T1000 (cell line): Measurements from ENCODE around the gene IKZF1.

Source experiments
- DNase-seq: peaks from one replicate; lab custom pipeline; 2025; ENCODE audit warnings: mixed read lengths; lab: John Stamatoyannopoulos, UW

Gene IKZF1

GRCh38 chr7:50308532-50309385, 4.2 kb downstream of the IKZF1 start:
- no peak for DNase-seq

- no peak for DNase-seq
Observed at GRCh38 chr7:50309721-50310120, 5.2 kb downstream of the IKZF1 start.

DNA sequence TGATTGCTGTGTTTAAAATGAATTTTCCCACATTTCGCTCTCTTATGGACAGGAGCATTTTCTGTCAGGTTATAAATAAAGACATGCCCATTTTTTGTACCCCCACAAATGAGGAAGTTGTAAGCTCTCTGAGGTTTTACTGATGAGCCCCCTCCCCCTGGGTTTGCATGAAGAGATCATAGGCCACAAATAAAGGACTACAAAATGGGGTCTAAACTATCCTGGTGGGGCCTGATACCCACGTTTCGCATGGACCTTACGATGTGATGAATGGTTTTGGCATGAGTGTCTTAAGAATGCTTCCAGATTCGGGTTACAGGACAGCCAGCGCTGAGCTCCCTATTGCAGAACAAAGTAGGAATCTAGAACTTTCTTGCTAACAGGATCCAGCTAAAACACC, 5.8 kb downstream of the IKZF1 start:
- no peak for DNase-seq

- no peak for DNase-seq
Observed at GRCh38 chr7:50310956-50311355, 6.4 kb downstream of the IKZF1 start.

DNA sequence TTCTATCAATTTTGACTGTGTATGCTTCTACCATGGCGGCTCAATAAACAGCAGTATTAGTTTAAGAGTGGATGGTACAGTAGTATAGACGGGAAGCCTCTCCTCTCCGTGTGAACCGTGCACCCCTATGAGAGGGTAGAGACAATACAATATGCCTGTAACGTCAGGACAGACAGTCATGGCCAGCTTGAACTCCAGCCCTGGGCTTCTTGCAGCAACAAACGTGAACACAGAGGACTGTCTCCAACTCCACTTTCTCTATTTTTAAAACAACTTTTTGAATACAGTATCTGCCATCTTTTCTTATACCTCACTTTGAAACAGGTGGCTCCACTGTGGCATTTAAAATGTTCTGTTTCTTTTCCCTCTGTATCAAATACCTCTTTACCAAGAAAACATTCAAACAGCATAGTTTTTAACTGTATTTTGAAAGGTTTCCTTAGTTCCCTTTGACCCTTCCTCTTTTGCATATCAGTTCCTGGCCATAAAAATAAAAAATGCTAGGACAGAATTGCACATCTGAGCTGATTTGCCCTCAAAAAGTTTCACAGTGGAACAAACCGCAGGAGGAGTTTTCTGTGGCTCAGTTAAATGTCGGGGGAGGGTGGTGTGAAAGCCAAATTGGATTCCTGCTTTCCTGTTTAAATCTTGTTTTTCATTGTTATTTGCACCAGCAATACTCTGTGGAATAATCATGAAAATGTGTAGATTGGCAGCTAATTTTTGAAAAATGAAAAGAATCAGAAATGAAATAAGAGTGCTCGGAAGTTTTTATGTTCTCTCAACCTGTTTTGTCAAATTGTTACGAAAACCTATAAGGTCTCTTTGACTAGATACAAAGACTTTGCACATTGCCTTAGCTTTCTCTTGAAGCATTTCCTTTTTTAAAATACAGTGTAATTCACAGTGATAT, 8.0 kb downstream of the IKZF1 start:
- no peak for DNase-seq

DNA sequence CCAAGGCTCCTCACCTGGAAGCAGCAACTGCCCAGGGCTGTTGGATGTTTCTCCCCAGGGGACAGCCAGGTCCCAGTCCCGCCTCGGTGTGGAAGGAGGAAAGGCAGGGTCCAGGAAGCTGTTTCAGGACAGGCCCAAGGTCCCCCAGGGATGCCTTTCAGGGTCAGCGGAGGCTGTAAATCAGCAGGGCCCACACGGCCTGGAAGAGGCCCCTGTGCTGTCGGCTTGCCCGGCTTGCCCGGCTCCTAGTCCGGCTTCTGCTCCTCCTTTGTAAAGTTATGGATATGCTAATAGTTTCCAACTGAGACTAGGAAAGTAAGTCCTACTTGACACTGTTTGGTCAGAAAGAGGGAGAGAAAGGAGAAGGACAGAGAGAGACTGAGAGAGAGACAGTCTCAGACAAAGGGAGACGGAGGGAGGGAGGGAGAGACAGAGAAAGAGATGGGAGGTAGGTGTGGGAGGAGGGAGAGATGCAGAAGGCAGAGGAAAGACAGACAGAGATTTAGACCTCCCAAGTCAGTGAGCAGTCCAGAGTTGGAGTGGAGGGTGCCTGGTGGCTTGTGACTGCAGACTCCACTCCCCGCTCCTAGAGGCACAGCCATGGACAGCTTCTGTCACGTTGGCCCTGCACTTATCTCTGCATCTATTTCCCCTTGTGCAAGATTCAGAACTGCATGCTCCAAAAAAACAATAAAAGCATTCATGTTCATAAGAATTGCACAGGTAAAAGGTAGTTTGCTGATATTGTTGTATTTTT, 10.5 kb downstream of the IKZF1 start:
- DNase-seq: no peak

GRCh38 chr7:50315739-50316671, 11.5 kb downstream of the IKZF1 start:
- DNase-seq: no peak

GRCh38 chr7:50317221-50317678, 12.7 kb downstream of the IKZF1 start:
- no peak for DNase-seq

GRCh38 chr7:50317697-50318669, 13.5 kb downstream of the IKZF1 start:
- DNase-seq: no peak

DNA sequence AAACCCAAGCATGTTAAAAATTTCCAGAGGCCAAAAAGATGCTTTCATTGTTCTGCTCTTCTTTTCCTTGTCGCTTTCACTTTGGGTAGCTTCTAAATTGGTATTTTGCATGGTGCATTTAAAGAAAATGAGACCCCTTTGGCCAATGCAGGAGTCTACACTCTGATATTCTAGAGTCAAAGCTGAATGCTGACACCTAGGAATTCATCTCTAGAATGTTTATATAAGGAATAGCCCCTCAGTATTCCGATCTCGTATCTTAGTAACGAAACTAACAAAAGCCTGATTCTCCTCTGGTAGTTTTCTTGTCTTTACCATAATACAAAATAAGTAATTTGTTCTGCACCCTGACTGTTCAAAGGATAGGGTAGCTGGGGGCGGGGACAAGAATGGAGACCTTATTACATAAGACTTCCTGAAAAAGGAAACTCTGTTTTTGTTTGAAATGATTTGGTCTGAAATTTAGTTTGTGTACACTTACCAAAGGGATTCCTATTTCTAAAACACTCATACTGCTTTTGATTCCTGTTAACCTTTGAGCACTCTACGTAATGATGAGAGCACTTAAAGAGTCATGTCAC, 17.1 kb downstream of the IKZF1 start:
- DNase-seq: no peak

DNA sequence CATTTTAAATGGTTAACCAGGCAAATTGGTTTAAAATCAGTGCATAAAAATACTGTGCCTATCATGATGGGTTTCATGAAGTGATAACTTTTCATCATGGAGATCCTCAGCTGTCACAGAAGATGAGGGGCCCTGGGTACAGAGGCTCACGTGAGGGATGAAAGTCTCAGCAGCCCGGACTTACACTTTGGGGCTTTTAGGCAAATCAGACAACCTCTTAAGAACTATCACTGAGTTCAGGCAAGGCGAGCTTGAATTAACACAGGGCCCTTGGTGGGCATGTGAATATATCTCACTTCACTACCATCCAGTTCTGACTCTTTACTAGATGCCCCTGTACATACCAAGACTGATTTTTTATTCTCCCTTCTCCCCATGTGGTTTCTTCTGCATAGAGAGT, 19.6 kb downstream of the IKZF1 start:
- no peak for DNase-seq

DNA sequence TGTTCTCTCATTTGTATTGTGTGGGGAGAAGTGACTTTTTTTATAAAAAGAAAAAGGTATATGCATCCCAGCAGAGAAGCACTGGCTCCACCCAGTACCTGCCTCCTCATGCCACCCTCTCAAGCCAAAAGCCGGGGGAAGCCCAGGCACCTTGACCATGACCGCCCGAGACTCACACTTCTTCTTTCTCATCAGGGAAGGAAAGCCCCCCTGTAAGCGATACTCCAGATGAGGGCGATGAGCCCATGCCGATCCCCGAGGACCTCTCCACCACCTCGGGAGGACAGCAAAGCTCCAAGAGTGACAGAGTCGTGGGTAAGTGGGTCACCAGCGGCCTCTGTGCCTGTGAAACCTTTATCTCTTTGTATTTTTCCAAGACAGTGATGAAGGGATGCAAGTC, 22.9 kb downstream of the IKZF1 start:
- no peak for DNase-seq

DNA sequence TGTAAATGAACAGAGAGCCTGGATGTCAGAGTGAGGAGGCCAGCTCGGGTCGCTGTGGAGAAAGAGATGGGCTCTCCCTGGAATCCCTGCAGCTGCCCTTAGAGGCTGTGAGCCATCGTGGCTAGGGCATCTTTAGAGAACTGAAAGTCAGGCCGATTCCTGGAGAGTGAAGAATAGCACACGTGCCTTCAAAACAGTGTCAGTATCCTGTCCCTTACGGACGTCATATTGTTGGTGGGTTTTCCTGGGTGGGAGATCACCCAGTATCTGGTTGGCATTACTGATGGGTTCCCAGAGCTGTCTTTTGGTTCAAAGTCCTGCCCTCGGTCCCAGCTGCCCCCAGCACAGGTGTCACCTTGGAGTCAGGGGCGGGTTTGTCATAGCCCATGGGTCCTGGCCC, 25.3 kb downstream of the IKZF1 start:
- DNase-seq: no peak

DNA sequence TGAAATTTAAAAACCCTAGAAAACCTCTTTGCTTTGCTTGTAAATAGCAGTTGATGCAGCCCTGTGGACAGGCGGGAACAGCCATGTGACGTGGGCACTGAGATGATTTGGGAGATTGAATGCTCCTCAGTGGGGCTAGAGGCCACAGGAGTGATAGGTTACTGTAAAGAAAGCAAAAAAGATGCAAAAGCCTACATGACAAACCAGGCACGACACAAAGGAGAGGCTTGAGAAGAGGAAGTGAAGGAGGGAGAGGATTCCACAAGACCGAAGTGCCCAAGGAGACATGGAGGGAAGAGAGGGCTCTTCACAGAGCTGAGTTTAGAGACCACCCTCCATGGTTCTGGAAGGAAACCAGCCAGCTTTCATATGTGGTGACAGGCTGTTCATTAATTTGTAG, 25.7 kb downstream of the IKZF1 start:
- DNase-seq: no peak

DNA sequence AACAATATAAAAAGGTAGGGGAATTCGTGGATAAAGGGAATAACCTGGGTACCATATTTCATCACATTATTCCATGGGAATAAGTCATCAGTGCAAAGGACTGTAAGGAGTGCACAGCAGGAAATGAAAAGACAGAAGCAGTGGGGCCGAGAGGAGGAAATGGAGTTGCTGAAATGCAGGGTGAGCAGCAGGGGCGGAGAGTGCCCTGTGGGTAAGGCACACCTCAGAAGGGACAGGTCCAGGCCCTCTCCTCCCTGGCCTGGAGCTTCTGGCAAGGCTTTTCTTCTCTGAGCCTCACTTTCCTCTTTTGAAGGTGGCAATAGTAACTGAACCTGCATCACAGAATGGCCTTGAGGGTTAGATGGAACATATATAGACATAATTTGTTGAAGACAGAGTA, 26.2 kb downstream of the IKZF1 start:
- DNase-seq: no peak

- DNase-seq: no peak
Observed at GRCh38 chr7:50331564-50332208, 27.2 kb downstream of the IKZF1 start.

- no peak for DNase-seq
Observed at GRCh38 chr7:50332241-50333165, 28.0 kb downstream of the IKZF1 start.

DNA sequence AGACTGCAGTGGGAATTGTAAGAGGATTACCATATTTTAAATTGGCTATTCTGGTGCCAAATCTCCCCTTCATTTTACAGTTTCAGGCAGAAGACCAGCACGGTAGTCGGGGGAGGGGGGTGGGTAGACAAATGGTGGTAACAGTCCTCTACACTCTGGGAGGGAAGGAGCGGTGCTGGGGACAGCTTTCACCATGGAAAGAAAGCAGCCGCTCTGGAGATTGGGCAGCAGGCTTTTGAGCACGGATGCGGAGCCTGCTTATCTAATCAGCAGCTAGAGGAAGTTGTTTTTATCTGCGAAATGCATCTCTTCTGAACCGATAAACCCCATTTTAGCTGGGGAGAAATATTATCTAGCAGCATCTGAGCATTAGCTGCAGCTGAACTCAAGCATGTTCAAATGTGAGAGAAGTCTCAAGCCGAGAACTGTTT, 28.7 kb downstream of the IKZF1 start:
- no peak for DNase-seq
